Measurements from ENCODE around the gene ATP8B4.

Gene ATP8B4

DNA sequence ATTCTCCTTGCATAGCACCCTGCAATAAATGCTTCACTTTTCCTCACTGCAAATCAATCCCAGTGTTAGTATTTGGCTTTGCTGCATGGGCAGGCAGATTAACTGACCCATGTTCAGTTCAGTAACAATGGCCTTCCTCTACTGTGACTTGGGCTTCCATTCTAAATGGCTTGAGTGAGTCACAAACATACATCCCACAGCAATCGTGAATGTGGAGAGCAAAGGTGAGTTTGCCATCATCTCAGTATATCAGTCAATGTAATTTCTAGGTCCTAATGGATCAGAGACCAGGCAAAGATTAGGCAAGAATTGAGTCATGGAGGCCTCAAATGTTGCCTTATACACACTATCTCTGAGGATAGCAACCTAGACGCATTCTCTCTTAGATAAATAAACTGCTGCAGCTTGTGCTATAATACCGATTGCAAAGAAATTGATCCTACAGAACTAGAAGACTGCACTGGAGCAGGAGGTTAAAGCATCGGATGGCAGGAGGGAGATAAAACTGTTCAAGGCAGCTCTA lies 8.3 kb upstream of the ATP8B4 start:
- peaks cover 10% of the 10 kb centered on the region in 2 donors for H3K9me3 Mint-ChIP-seq
- no peak for ATAC-seq
- H3K4me3 Mint-ChIP-seq, result no peak overlapping the region

GRCh38 chr15:50126072-50126471 lies 7.0 kb upstream of the ATP8B4 start:
- peaks cover 7% of the 10 kb centered on the region for H3K27me3 Mint-ChIP-seq

More for the DNA sequence above, 8.3 kb upstream of the ATP8B4 start:
- H3K27ac Mint-ChIP-seq, result no peak overlapping the region
- H3K4me1 Mint-ChIP-seq, result peaks cover 14% of the 10 kb centered on the region
- H3K27me3 Mint-ChIP-seq, result peaks cover 7% of the 10 kb centered on the region
- no peak for DNase-seq

DNA sequence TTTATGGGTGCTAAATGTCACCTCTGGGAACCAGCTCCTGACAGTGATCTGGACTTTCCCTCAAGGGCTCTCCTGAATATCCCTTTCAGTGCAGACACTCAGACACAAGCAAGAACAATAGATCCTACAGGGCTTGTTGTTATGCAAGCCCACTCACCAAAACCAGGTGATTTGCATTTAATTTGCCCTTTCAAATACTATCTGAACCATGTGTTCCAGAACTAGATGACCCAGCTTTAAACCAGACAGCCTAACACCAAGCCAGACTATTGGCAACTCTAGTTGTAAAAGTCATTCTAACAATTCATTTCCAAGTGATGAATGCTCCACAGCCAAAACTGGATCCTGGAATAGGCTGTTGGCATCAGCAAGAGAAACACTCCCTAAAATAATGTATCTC lies 5.6 kb upstream of the ATP8B4 start:
- H3K4me3 Mint-ChIP-seq, result no peak overlapping the region
- H3K9me3 Mint-ChIP-seq, result peaks cover 7 to 8% of the 10 kb centered on the region in 2 donors
- H3K27ac Mint-ChIP-seq, result no peak overlapping the region
- peaks cover 7% of the 10 kb centered on the region for H3K27me3 Mint-ChIP-seq
- no peak for DNase-seq
- H3K4me1 Mint-ChIP-seq, result peaks cover 14% of the 10 kb centered on the region
- ATAC-seq, result no peak

More at GRCh38 chr15:50126072-50126471, 7.0 kb upstream of the ATP8B4 start:
- ATAC-seq (no peak), DNase-seq (no peak)
- no peak overlapping the region for H3K27ac Mint-ChIP-seq
- H3K4me1 Mint-ChIP-seq, result peaks cover 14% of the 10 kb centered on the region
- peaks cover 7 to 8% of the 10 kb centered on the region in 2 donors for H3K9me3 Mint-ChIP-seq
- no peak overlapping the region for H3K4me3 Mint-ChIP-seq

DNA sequence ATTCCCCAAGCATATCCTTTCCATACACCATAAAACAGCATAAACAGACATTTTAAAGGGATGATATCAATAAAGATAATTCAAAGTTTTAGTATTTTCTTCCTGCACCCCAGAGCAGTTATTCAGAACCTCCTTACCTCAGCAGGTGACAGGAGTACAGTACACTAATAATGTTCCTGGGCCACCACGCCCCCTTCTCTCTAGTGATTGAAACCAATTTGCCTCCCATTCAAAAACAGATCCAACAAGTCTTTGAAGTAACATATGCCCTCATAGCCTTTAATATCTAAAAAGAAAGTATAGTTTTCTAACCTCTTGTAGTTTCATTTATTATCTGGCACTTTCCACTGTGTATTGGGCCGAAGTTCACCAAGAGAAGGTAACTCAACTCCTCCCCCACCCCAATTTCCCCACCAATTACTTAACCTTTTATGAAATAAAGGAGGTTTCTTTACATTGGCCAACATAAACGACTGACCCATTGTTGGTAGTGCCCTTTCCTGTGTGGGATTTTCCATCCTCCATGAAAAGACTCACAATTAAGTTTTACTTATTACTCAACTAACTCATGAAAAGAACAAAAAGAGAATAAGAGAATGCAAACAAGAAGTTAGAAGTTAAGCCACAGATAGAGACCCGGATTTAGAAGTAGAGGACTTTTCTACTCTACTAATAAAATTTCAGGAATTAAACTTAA lies 5.0 kb upstream of the ATP8B4 start:
- Mint-ChIP-seq H3K9me3 (peaks cover 7 to 8% of the 10 kb centered on the region in 2 donors), H3K4me1 (peaks cover 20% of the 10 kb centered on the region), H3K27me3 (peaks cover 7% of the 10 kb centered on the region), H3K27ac (peak overlapping the region; percentile 0 to 14), H3K4me3 (no peak overlapping the region)
- ATAC-seq, result peak; percentile 79
- no peak for DNase-seq

- H3K27ac Mint-ChIP-seq, result no peak overlapping the region
- H3K4me3 Mint-ChIP-seq, result no peak overlapping the region
- DNase-seq (no peak), ATAC-seq (no peak)
- peaks cover 7% of the 10 kb centered on the region for H3K27me3 Mint-ChIP-seq
- H3K9me3 Mint-ChIP-seq, result peaks cover 14% of the 10 kb centered on the region in 2 donors
- H3K4me1 Mint-ChIP-seq, result peaks cover 30% of the 10 kb centered on the region
Measured at GRCh38 chr15:50120729-50121128, 1.7 kb upstream of the ATP8B4 start.

- Mint-ChIP-seq H3K9me3 (peaks cover 6 to 7% of the 10 kb centered on the region in 2 donors), H3K4me3 (peak overlapping the region in 1 of 2 donors; percentile 86), H3K27ac (no peak overlapping the region), H3K4me1 (peaks cover 22% of the 10 kb centered on the region), H3K27me3 (peaks cover 7% of the 10 kb centered on the region)
- ATAC-seq (no peak), DNase-seq (no peak)
Measured at GRCh38 chr15:50117431-50118027, 1.5 kb downstream of the ATP8B4 start.

DNA sequence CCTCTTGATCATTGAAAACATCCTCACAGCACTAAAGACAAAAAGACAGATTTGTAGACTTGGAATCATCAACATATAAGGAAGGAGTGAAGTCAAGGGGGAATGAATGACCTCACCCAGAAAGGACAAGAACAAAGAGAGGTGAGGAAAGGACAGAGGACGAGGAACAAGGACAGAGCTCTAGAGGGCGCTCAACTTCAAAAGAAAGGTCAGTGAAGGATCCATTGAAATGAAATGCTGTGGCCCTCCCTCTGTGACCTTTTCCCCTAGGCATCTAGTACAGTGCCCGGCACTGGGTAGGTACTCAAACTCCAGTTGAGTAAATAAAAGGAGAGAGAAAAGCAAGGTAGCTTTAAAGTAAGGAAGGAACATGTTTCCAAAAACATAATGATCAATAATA lies 2.6 kb downstream of the ATP8B4 start:
- ATAC-seq (peak; percentile 37), DNase-seq (no peak)
- Mint-ChIP-seq H3K27me3 (peaks cover 7% of the 10 kb centered on the region), H3K9me3 (peaks cover 6 to 7% of the 10 kb centered on the region in 2 donors), H3K4me1 (peaks cover 22% of the 10 kb centered on the region), H3K4me3 (peak overlapping the region in 1 of 2 donors; percentile 27), H3K27ac (peak overlapping the region in 1 of 2 donors; percentile 1)

- DNase-seq (no peak), ATAC-seq (no peak)
- H3K4me3 Mint-ChIP-seq, result no peak overlapping the region
- peaks cover 6 to 7% of the 10 kb centered on the region in 2 donors for H3K9me3 Mint-ChIP-seq
- H3K27ac Mint-ChIP-seq, result no peak overlapping the region
- peaks cover 7% of the 10 kb centered on the region for H3K27me3 Mint-ChIP-seq
- peaks cover 31% of the 10 kb centered on the region for H3K4me1 Mint-ChIP-seq
Measured at GRCh38 chr15:50113992-50114780, 4.8 kb downstream of the ATP8B4 start.

DNA sequence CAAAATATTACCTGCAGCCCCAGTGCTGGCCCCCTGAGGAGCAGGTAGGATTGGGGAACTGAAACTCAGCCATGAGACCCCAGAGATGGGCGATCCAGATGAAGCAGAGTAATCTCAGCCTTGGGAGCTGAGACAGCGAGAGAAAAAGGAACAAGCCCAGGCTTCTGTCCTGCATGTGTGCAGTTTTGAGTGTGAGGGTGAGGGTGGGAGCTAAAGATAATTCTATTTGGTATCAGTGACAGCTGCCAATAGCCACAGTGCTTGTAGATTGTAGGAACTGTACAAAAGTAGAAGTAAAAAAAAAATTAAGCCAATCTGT lies 5.9 kb downstream of the ATP8B4 start:
- no peak overlapping the region for H3K27ac Mint-ChIP-seq
- peaks cover 7% of the 10 kb centered on the region for H3K27me3 Mint-ChIP-seq
- H3K9me3 Mint-ChIP-seq, result peaks cover 6 to 11% of the 10 kb centered on the region in 2 donors
- peaks cover 32% of the 10 kb centered on the region for H3K4me1 Mint-ChIP-seq
- no peak overlapping the region for H3K4me3 Mint-ChIP-seq
- no peak for DNase-seq
- ATAC-seq, result no peak

- peaks cover 2 to 7% of the 10 kb centered on the region in 2 donors for H3K9me3 Mint-ChIP-seq
- ATAC-seq (no peak), DNase-seq (no peak)
- H3K27ac Mint-ChIP-seq, result no peak overlapping the region
- H3K4me3 Mint-ChIP-seq, result no peak overlapping the region
- H3K27me3 Mint-ChIP-seq, result peaks cover 7% of the 10 kb centered on the region
- peaks cover 37% of the 10 kb centered on the region for H3K4me1 Mint-ChIP-seq
Measured at GRCh38 chr15:50112488-50113186, 6.4 kb downstream of the ATP8B4 start.

DNA sequence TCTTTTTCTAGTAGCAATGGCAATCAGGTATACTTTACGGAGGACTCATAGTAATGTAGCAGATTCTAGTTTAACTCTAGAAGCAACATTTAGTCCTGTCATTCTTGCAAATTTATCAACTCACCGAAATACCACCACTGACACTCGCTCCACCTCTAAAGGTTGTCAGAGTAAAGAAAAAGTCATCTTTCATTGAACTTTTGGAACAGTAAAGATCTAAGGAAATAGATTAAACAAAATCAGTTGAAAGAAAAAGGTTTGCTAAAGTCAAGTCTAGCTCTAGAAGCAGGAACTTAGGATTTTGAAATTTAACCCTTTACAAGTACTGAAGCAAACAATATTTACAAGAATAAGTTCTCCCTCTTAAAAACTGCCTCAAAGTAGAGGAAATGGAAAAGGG lies 8.7 kb downstream of the ATP8B4 start:
- no peak overlapping the region for H3K4me3 Mint-ChIP-seq
- H3K9me3 Mint-ChIP-seq, result peaks cover 0 to 4% of the 10 kb centered on the region in 2 donors
- H3K27me3 Mint-ChIP-seq, result no peaks in the 10 kb centered on the region
- peaks cover 36% of the 10 kb centered on the region for H3K4me1 Mint-ChIP-seq
- ATAC-seq (no peak), DNase-seq (no peak)
- H3K27ac Mint-ChIP-seq, result no peak overlapping the region

GRCh38 chr15:50109076-50109987 lies 9.7 kb downstream of the ATP8B4 start:
- ATAC-seq (no peak), DNase-seq (no peak)
- Mint-ChIP-seq H3K9me3 (peaks cover 0 to 8% of the 10 kb centered on the region in 2 donors), H3K4me3 (peak overlapping the region; percentile 43 to 75), H3K27me3 (no peaks in the 10 kb centered on the region), H3K27ac (peak overlapping the region in 1 of 2 donors; percentile 96), H3K4me1 (peaks cover 36% of the 10 kb centered on the region)

DNA sequence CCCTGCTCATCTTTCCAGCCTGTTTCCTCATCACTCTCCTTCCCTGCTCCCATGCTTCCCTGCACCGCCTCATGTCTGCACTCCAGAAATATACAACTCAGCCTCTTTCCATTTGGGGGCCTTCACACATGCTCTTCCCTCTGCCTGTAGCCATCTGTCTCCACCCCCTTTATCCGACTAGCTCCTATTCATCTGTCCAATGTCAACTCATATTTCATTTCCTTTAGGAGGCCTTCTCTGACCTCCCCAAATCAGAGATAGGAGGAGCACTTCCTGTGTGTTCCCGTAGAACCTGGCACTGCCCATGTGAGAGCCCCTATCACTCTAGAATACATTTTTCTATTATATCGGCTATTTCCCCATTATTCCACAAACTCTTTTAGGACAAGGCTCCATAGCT lies 10.6 kb downstream of the ATP8B4 start:
- ATAC-seq, result no peak
- peaks cover 36% of the 10 kb centered on the region for H3K4me1 Mint-ChIP-seq
- no peaks in the 10 kb centered on the region for H3K27me3 Mint-ChIP-seq
- peak overlapping the region in 1 of 2 donors; percentile 96 for H3K27ac Mint-ChIP-seq
- DNase-seq, result no peak
- H3K9me3 Mint-ChIP-seq, result peaks cover 1 to 9% of the 10 kb centered on the region in 2 donors
- peak overlapping the region; percentile 0 to 66 for H3K4me3 Mint-ChIP-seq

DNA sequence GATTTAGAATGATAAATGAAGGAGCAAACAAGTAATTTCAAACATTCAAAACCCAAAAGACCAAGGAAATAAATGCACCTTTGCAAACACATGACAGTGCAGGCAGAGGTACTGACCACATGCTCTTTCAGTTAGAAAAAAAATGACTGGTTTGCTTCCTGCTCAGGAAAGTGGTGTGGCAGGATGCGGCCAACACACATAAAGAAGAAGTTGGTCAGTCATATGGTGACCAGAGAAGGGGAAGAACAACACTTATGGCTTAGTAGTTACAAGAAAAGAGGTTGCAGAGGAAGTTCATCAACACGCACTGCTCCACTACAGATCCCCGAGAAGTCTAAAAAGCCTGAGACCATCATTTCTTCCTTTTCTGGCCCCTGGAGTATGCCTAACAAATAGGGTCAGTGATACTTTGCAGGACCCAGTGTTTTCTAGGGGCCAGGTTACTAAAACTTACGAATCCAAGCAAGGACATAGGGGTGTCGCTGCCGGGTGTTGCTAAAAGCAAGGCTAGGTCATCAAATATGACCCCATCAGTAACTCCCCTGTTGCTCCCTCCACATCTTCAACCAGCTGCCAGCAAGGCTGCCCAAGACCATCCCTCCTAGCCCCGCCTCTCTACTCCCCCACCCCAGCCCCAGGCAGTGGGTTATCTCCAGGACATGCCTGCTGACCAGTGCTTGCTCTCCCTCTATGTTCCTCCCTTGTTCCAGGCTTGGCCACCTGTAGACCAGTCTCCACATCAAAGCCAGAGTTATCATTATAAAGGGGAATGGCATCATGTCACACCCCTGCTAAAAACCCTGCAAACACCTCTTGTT lies 11.2 kb downstream of the ATP8B4 start:
- Mint-ChIP-seq H3K9me3 (peaks cover 7 to 14% of the 10 kb centered on the region in 2 donors), H3K27me3 (no peaks in the 10 kb centered on the region), H3K27ac (peak overlapping the region in 1 of 2 donors; percentile 96), H3K4me1 (peaks cover 36% of the 10 kb centered on the region), H3K4me3 (peak overlapping the region; percentile 0 to 66)
- ATAC-seq (peak; percentile 96), DNase-seq (peak in 1 of 2 donors; percentile 78)
